PC-9 (cell line): Measurements from ENCODE around the gene GPC1. TPM values are rescaled to one million over a fixed set of nuclear protein-coding genes. Genes with fewer than 3 reads are reported as not detected.

ENCODE experiments used
- BruUV-seq: library from RNA; stranded (reverse); fragments of 400-500 nt; replicated peaks from 2 replicates; lab custom pipeline; 2021; lab: Mats Ljungman, UMichigan
- CTCF ChIA-PET: fragments of 300-600 bp; sonication (Branson Sonifier 250); formaldehyde crosslinking; loops from one replicate; lab custom pipeline; 2022; ENCODE audit warnings: antibody characterized with exemption; lab: Charles Lee
- POLR2A ChIA-PET: fragments of 300-600 bp; sonication (Branson Sonifier 250); formaldehyde crosslinking; loops from one replicate; lab custom pipeline; 2022; ENCODE audit warnings: antibody characterized with exemption; ENCODE audit not compliant: unreplicated experiment; lab: Charles Lee
- DNase-seq, 2 experiments: peaks; one replicate each; pipeline versions ENCODE4 v3.0.0 to v3.0.0-alpha.2; 2015 to 2022; ENCODE audit warnings: mixed read lengths in 1 of 2
- H2AFZ ChIP-seq: fragments of 200-600 bp; sonication (generic); 2 replicates; pipeline ENCODE4 v1.8.1; 2017; ENCODE audit warnings: antibody characterized with exemption
- H3F3A ChIP-seq: fragments of 200-600 bp; sonication (generic); 2 replicates; pipeline ENCODE4 v1.8.1; 2017; ENCODE audit warnings: antibody characterized with exemption, mild to moderate bottlenecking, low read depth; ENCODE audit not compliant: insufficient read depth
- H3K27ac ChIP-seq: fragments of 200-600 bp; sonication (generic); 2 replicates; pipeline ENCODE4 v1.6.1; 2016; ENCODE audit warnings: mixed run types
- H3K27me3 ChIP-seq: fragments of 200-600 bp; sonication (generic); 2 replicates; pipeline ENCODE4 v1.6.1; 2016; ENCODE audit warnings: low read depth, mixed run types; ENCODE audit not compliant: insufficient read depth
- H3K36me3 ChIP-seq: fragments of 200-600 bp; sonication (generic); 2 replicates; pipeline ENCODE4 v1.6.1; 2016; ENCODE audit warnings: low read depth, mixed run types
- H3K4me1 ChIP-seq: fragments of 200-600 bp; sonication (generic); replicated peaks from 2 replicates; pipeline ENCODE4 v1.6.1; 2016; ENCODE audit warnings: mixed run types; ENCODE audit not compliant: insufficient read depth
- H3K4me2 ChIP-seq: fragments of 200-600 bp; sonication (generic); 2 replicates; pipeline ENCODE4 v1.6.1; 2017; ENCODE audit warnings: mixed run types
- H3K4me3 ChIP-seq: fragments of 200-600 bp; sonication (generic); 2 replicates; pipeline ENCODE4 v1.6.1; 2016; ENCODE audit warnings: mixed run types
- H3K79me2 ChIP-seq: fragments of 200-600 bp; sonication (generic); 2 replicates; pipeline ENCODE4 v1.6.1; 2017; ENCODE audit warnings: low read depth, mixed run types
- H3K9me2 ChIP-seq: fragments of 200-600 bp; sonication (generic); 2 replicates; pipeline ENCODE4 v1.8.1; 2017; ENCODE audit warnings: mild to moderate bottlenecking; ENCODE audit not compliant: insufficient read depth
- H3K9me3 ChIP-seq: fragments of 200-600 bp; sonication (generic); 2 replicates; pipeline ENCODE4 v1.8.1; 2016; ENCODE audit warnings: low read depth; ENCODE audit not compliant: insufficient read depth
- H4K20me1 ChIP-seq: fragments of 200-600 bp; sonication (generic); 2 replicates; pipeline ENCODE4 v1.8.1; 2017; ENCODE audit not compliant: insufficient read depth
- EZH2 ChIP-seq: fragments of 200-600 bp; sonication (generic); IDR thresholded peaks from 2 replicates; pipeline ENCODE4 v1.8.0; 2017; ENCODE audit warnings: antibody characterized with exemption, low read depth
- intact Hi-C: fragments of 100-400 bp; cut with micrococcal nuclease; formaldehyde crosslinking; loops from one replicate; pipeline ENCODE4 v1.10.0; 2022; ENCODE audit not compliant: unreplicated experiment
- total RNA-seq: library from RNA; stranded (reverse); gene quantifications from 2 replicates; pipeline ENCODE4 v1.2.3, GENCODE V29; 2021
- TF ChIP-seq, protein P1 (sequence below): fragments of 200-600 bp; sonication (generic); conservative IDR thresholded peaks from 2 replicates; pipeline ENCODE4 v1.6.1; 2017; ENCODE audit warnings: mixed run types, antibody characterized with exemption, mild to moderate bottlenecking, moderate library complexity

The GPC1 gene
- total RNA-seq, 1 experiment from 2014 or later, result 302 TPM

- no TSS peak for BruUV-seq
- no peak overlapping the region for H3K4me3 ChIP-seq
- peaks cover under 1% of the 10 kb centered on the region; the same call in 1 of the 2 replicates for H3K4me1 ChIP-seq
- H3K9me3 ChIP-seq, result no peaks in the 10 kb centered on the region
- no peak overlapping the region for H2AFZ ChIP-seq
- DNase-seq, result no peak
- H3K4me2 ChIP-seq, result no peak overlapping the region
- peaks cover 10% of the 10 kb centered on the region; the same call in 1 of the 2 replicates for H3K36me3 ChIP-seq
- H3F3A ChIP-seq, result peaks cover 30% of the 10 kb centered on the region; the same call in 1 of the 2 replicates
- H3K27ac ChIP-seq, result no peak overlapping the region
- no peaks in the 10 kb centered on the region for H3K27me3 ChIP-seq
- H4K20me1 ChIP-seq, result peaks cover 8% of the 10 kb centered on the region; the same call in 1 of the 2 replicates
- H3K79me2 ChIP-seq, result no peaks in the 10 kb centered on the region
- ChIA-PET CTCF (no interaction called here), POLR2A (no interaction called here)
- no peaks in the 10 kb centered on the region for H3K9me2 ChIP-seq
- intact Hi-C loops, result no loop called here
- TF ChIP-seq, protein P1, sequence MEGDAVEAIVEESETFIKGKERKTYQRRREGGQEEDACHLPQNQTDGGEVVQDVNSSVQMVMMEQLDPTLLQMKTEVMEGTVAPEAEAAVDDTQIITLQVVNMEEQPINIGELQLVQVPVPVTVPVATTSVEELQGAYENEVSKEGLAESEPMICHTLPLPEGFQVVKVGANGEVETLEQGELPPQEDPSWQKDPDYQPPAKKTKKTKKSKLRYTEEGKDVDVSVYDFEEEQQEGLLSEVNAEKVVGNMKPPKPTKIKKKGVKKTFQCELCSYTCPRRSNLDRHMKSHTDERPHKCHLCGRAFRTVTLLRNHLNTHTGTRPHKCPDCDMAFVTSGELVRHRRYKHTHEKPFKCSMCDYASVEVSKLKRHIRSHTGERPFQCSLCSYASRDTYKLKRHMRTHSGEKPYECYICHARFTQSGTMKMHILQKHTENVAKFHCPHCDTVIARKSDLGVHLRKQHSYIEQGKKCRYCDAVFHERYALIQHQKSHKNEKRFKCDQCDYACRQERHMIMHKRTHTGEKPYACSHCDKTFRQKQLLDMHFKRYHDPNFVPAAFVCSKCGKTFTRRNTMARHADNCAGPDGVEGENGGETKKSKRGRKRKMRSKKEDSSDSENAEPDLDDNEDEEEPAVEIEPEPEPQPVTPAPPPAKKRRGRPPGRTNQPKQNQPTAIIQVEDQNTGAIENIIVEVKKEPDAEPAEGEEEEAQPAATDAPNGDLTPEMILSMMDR, result no peak
Measured at GRCh38 chr2:240464514-240465241, 29.2 kb downstream of the GPC1 start.

DNA sequence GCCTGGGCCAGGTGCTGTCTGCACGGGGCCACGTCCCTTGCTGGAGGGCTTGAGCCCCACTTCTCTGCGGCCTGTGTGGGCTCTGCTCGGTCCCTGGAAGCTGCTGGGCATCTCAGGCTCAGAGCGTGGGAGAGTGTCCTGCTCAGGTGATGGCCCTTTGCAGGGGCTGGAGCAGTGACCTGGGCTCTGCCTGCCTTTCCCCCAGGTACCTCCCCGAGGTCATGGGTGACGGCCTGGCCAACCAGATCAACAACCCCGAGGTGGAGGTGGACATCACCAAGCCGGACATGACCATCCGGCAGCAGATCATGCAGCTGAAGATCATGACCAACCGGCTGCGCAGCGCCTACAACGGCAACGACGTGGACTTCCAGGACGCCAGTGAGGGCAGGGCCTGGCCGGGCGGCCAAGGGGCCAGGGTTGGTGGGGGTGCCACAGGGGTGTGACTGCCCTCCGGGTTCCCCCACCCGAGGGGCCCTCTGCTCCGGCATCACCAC lies 29.9 kb downstream of the GPC1 start:
- BruUV-seq, result no TSS peak
- no peak for DNase-seq
- Histone ChIP-seq H3K36me3 (peaks cover 10% of the 10 kb centered on the region; the same call in 1 of the 2 replicates), H3F3A (peaks cover 35% of the 10 kb centered on the region; the same call in 1 of the 2 replicates), H3K4me2 (no peak overlapping the region), H3K9me2 (no peaks in the 10 kb centered on the region), H3K9me3 (no peaks in the 10 kb centered on the region), H3K79me2 (no peaks in the 10 kb centered on the region), H3K27me3 (no peaks in the 10 kb centered on the region), H3K4me3 (no peak overlapping the region), H4K20me1 (peaks cover 13% of the 10 kb centered on the region; the same call in 1 of the 2 replicates), H3K27ac (no peak overlapping the region), H3K4me1 (no peaks in the 10 kb centered on the region), H2AFZ (no peak overlapping the region)
- intact Hi-C loops, result no loop called here
- CTCF ChIA-PET, result no interaction called here
- POLR2A ChIA-PET, result no interaction called here
- TF ChIP-seq EZH2, result no peak
- TF ChIP-seq, protein P1, result no peak

GRCh38 chr2:240465765-240466578 lies 30.5 kb downstream of the GPC1 start:
- no TSS peak for BruUV-seq
- H3K27ac ChIP-seq, result no peak overlapping the region
- no peak overlapping the region for H2AFZ ChIP-seq
- no peaks in the 10 kb centered on the region for H3K9me2 ChIP-seq
- CTCF ChIA-PET, result no interaction called here
- H3F3A ChIP-seq, result peaks cover 41% of the 10 kb centered on the region
- TF ChIP-seq EZH2, result no peak
- TF ChIP-seq, protein P1, result no peak
- no peak overlapping the region for H3K4me2 ChIP-seq
- H3K9me3 ChIP-seq, result no peaks in the 10 kb centered on the region
- POLR2A ChIA-PET, result no interaction called here
- peaks cover 10% of the 10 kb centered on the region; the same call in 1 of the 2 replicates for H3K36me3 ChIP-seq
- H3K4me1 ChIP-seq, result no peaks in the 10 kb centered on the region
- intact Hi-C loops, result no loop called here
- no peak overlapping the region for H3K4me3 ChIP-seq
- no peaks in the 10 kb centered on the region for H3K79me2 ChIP-seq
- peaks cover 13% of the 10 kb centered on the region; the same call in 1 of the 2 replicates for H4K20me1 ChIP-seq
- peak in 1 of 2 experiments; percentile 14 for DNase-seq
- H3K27me3 ChIP-seq, result no peaks in the 10 kb centered on the region
